HFF-Myc (cell line): ENCODE results near the gene SPECC1.

Experiments
- DNase-seq: peaks from one replicate; pipeline ENCODE4 v3.0.0-alpha.2; 2011; ENCODE audit warnings: low read depth; ENCODE audit errors: extremely low read depth
- H3K4me3 ChIP-seq: replicated peaks from 2 replicates; pipeline ENCODE4 v1.5.1; 2011; ENCODE audit warnings: low read depth, mild to moderate bottlenecking, control low read depth, low read length
- CTCF ChIP-seq: IDR thresholded peaks from 2 replicates; pipeline ENCODE4 v1.5.1; 2012; ENCODE audit warnings: mild to moderate bottlenecking, low read depth, low read length, control low read depth; ENCODE audit errors: missing control alignments

Gene SPECC1

GRCh38 chr17:19978805-19979211 is 30.4 kb upstream of the SPECC1 start:
- H3K4me3 ChIP-seq: no peak overlapping the region
- no peak for DNase-seq
- TF ChIP-seq CTCF: no peak

GRCh38 chr17:19979917-19980770 is 29.0 kb upstream of the SPECC1 start:
- no peak overlapping the region for H3K4me3 ChIP-seq
- no peak for DNase-seq
- no peak for TF ChIP-seq CTCF

GRCh38 chr17:19986941-19987861 is 22.0 kb upstream of the SPECC1 start:
- H3K4me3 ChIP-seq: no peak overlapping the region
- TF ChIP-seq CTCF: no peak
- no peak for DNase-seq

- DNase-seq: no peak
- no peak for TF ChIP-seq CTCF
- H3K4me3 ChIP-seq: no peak overlapping the region
These were observed 21.3 kb upstream of the SPECC1 start for GRCh38 chr17:19987897-19988296.

- no peak for DNase-seq
- no peak overlapping the region for H3K4me3 ChIP-seq
- TF ChIP-seq CTCF: no peak
These were observed 17.8 kb upstream of the SPECC1 start for GRCh38 chr17:19991252-19991885.

GRCh38 chr17:19992803-19993713 is 16.1 kb upstream of the SPECC1 start:
- DNase-seq: peak; percentile 56
- no peak overlapping the region for H3K4me3 ChIP-seq
- TF ChIP-seq CTCF: peak; percentile 61
